Kidney epithelial cell (primary cell): Measurements from ENCODE around the gene ATAT1. TPM values are rescaled to one million over a fixed set of nuclear protein-coding genes. Genes with fewer than 3 reads are reported as not detected.

Experiments used
- DNase-seq: peaks from one replicate; pipeline ENCODE4 v3.0.0-alpha.2; 2010; ENCODE audit warnings: low read depth
- H3K27me3 ChIP-seq: 2 replicates; pipeline ENCODE4 v1.6.0; 2011; ENCODE audit warnings: low read length; ENCODE audit not compliant: control insufficient read depth, insufficient read depth
- H3K36me3 ChIP-seq: 2 replicates; pipeline ENCODE4 v1.5.1; 2011; ENCODE audit warnings: low read length; ENCODE audit not compliant: control insufficient read depth, insufficient read depth
- H3K4me3 ChIP-seq: 2 replicates; pipeline ENCODE4 v1.5.1; 2011; ENCODE audit warnings: low read depth, mild to moderate bottlenecking, control low read depth, low read length
- total RNA-seq: library from RNA; depleted of rRNA; stranded (reverse); fragments of >200 nt; gene quantifications from 2 replicates; pipeline ENCODE4 v1.2.3, GENCODE V29; 2015
- TF ChIP-seq, protein P1 (sequence below): IDR thresholded peaks from 2 replicates; pipeline ENCODE4 v1.5.1; 2011; ENCODE audit warnings: mild to moderate bottlenecking, moderate library complexity, low read length, control low read depth, inconsistent platforms; ENCODE audit not compliant: insufficient read depth, poor library complexity, severe bottlenecking

Gene ATAT1
- total RNA-seq, 1 donor from 2014 or later = 8.5 TPM

- no peak for DNase-seq
- TF ChIP-seq, protein P1, sequence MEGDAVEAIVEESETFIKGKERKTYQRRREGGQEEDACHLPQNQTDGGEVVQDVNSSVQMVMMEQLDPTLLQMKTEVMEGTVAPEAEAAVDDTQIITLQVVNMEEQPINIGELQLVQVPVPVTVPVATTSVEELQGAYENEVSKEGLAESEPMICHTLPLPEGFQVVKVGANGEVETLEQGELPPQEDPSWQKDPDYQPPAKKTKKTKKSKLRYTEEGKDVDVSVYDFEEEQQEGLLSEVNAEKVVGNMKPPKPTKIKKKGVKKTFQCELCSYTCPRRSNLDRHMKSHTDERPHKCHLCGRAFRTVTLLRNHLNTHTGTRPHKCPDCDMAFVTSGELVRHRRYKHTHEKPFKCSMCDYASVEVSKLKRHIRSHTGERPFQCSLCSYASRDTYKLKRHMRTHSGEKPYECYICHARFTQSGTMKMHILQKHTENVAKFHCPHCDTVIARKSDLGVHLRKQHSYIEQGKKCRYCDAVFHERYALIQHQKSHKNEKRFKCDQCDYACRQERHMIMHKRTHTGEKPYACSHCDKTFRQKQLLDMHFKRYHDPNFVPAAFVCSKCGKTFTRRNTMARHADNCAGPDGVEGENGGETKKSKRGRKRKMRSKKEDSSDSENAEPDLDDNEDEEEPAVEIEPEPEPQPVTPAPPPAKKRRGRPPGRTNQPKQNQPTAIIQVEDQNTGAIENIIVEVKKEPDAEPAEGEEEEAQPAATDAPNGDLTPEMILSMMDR = peak; percentile 23
- Histone ChIP-seq H3K27me3 (no peaks in the 10 kb centered on the region), H3K4me3 (peak overlapping the region; percentile 85), H3K36me3 (peaks cover 1% of the 10 kb centered on the region)
Observed at GRCh38 chr6:30687659-30688431, 61.2 kb downstream of the ATAT1 start.

DNA sequence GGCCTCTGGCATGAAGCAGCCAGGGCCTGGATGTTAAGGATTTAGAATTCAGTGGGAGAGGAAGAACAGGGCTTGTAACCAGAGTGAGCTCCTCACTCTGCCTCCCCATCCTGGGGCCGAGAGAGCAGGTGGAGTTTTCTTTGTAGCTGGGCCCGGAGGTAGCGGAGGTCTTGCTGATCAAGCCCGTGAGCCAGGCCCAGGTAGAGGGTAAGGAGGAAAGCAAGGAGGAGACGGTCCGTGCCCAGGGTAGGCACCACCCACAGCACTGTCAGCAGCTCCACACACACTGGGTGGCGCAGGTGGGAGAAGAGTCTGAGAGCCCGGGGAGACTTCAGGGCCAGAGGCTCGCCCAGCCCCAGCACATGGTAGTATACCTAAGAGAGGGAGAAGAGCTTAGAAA is 61.9 kb downstream of the ATAT1 start:
- Histone ChIP-seq H3K36me3 (peaks cover 1% of the 10 kb centered on the region), H3K27me3 (no peaks in the 10 kb centered on the region), H3K4me3 (peak overlapping the region; percentile 85)
- no peak for DNase-seq
- TF ChIP-seq, protein P1 = no peak

DNA sequence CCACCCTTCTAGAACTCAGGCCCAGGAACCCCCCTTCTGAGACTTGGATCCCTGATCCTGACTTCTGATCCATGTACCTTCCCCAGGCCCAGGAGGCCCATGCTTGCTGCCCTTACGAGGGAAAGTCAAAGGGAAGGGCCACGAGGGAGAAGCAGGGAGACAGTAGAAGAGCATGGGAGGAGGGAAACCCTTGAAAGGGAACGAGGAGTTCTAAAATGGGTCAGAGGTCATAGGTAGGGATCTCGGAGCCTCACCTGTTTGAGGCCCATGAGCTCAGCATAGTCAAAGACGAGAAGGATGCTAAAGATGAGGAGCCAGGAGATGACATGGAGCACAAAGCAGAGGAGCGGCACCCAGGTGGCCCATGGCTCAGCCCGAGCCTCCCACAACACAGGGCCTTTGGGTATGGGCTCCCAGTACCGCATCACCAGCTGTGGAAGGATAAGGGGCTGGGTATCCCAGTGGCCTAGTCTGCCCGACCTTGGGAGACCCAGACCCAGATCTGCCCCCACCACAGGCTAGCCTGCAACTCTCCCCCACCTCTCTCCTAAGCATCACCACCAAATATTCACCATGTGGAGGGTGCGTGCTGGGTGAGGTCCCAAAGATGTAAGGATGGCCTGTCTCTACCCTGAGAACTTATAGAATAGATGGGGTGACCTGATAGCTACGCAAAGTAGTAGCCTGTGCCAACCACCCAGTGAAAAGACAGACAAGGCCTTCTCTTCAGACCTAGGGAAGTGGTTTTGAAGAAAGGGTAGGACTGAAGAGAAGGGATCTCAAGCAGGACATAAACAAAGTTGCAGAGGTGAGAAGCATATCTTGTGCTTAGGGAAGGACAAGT is 62.6 kb downstream of the ATAT1 start:
- Histone ChIP-seq H3K36me3 (peaks cover 1% of the 10 kb centered on the region), H3K4me3 (no peak overlapping the region), H3K27me3 (no peaks in the 10 kb centered on the region)
- TF ChIP-seq, protein P1 = no peak
- no peak for DNase-seq

- Histone ChIP-seq H3K4me3 (peak overlapping the region; percentile 85), H3K36me3 (no peaks in the 10 kb centered on the region), H3K27me3 (no peaks in the 10 kb centered on the region)
- TF ChIP-seq, protein P1 = no peak
- DNase-seq = no peak
Observed at GRCh38 chr6:30689985-30690384, 63.3 kb downstream of the ATAT1 start.

GRCh38 chr6:30690403-30691207 is 63.9 kb downstream of the ATAT1 start, which contains the start of gene NRM:
TSS of gene NRM (minus strand) at chr6:30690984. CDS start at chr6:30690974, 10 bp downstream.
- Histone ChIP-seq H3K4me3 (peak within 1 kb of the TSS; percentile 85), H3K27me3 (no peaks in the 10 kb centered on the region), H3K36me3 (no peaks in the 10 kb centered on the region)
- DNase-seq = no peak
- TF ChIP-seq, protein P1 = no peak
